Astrocyte (in vitro differentiated cells and primary cell): ENCODE results near the gene EMP3.

Source experiments
- EZH2 ChIP-seq: IDR thresholded peaks from 2 replicates; pipeline ENCODE4 v1.6.1; 2012; ENCODE audit warnings: mild to moderate bottlenecking, low read length, inconsistent platforms; ENCODE audit not compliant: insufficient read depth
- TF ChIP-seq, protein P1 (sequence below): IDR thresholded peaks from 2 replicates; pipeline ENCODE4 v1.5.1; 2011; ENCODE audit warnings: low read depth, mild to moderate bottlenecking, inconsistent platforms, low read length, moderate library complexity; ENCODE audit not compliant: insufficient read depth

- TF ChIP-seq, protein P1, sequence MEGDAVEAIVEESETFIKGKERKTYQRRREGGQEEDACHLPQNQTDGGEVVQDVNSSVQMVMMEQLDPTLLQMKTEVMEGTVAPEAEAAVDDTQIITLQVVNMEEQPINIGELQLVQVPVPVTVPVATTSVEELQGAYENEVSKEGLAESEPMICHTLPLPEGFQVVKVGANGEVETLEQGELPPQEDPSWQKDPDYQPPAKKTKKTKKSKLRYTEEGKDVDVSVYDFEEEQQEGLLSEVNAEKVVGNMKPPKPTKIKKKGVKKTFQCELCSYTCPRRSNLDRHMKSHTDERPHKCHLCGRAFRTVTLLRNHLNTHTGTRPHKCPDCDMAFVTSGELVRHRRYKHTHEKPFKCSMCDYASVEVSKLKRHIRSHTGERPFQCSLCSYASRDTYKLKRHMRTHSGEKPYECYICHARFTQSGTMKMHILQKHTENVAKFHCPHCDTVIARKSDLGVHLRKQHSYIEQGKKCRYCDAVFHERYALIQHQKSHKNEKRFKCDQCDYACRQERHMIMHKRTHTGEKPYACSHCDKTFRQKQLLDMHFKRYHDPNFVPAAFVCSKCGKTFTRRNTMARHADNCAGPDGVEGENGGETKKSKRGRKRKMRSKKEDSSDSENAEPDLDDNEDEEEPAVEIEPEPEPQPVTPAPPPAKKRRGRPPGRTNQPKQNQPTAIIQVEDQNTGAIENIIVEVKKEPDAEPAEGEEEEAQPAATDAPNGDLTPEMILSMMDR = no peak
- TF ChIP-seq EZH2 = no peak
These were observed 40.5 kb upstream of the EMP3 start for GRCh38 chr19:48284896-48285295.
